Loucy (cell line): Measurements from ENCODE around the gene GRK1.

ENCODE experiments used
- H2AFZ ChIP-seq: fragments of 200-600 bp; sonication (generic); 2 replicates; pipeline ENCODE4 v1.6.0; 2016; ENCODE audit warnings: antibody characterized with exemption, mild to moderate bottlenecking, low read length, moderate library complexity
- H3F3A ChIP-seq: fragments of 200-600 bp; 2 replicates; pipeline ENCODE4 v1.6.0; 2016; ENCODE audit warnings: antibody characterized with exemption, low read depth, mild to moderate bottlenecking
- H3K27me3 ChIP-seq: fragments of 200-600 bp; sonication (generic); 2 replicates; pipeline ENCODE4 v1.6.1; 2014; ENCODE audit warnings: low read length, mild to moderate bottlenecking; ENCODE audit not compliant: insufficient read depth, poor library complexity, severe bottlenecking
- H3K36me3 ChIP-seq: fragments of 200-600 bp; sonication (generic); 2 replicates; pipeline ENCODE4 v1.6.1; 2016; ENCODE audit warnings: low read length; ENCODE audit not compliant: insufficient read depth
- H3K4me1 ChIP-seq: fragments of 200-600 bp; sonication (generic); 2 replicates; pipeline ENCODE4 v1.5.1; 2014; ENCODE audit warnings: low read length, mild to moderate bottlenecking; ENCODE audit not compliant: insufficient read depth, poor library complexity, severe bottlenecking
- H3K4me2 ChIP-seq: fragments of 200-600 bp; sonication (generic); 2 replicates; pipeline ENCODE4 v1.6.0; 2014; ENCODE audit warnings: antibody characterized with exemption, low read length, low read depth, mild to moderate bottlenecking; ENCODE audit not compliant: poor library complexity, severe bottlenecking
- H3K4me3 ChIP-seq: fragments of 200-600 bp; sonication (generic); 2 replicates; pipeline ENCODE4 v1.5.1; 2014; ENCODE audit warnings: low read length, mild to moderate bottlenecking, mixed read lengths; ENCODE audit not compliant: poor library complexity, severe bottlenecking
- H3K79me2 ChIP-seq: fragments of 200-600 bp; sonication (generic); 2 replicates; pipeline ENCODE4 v1.6.1; 2014; ENCODE audit warnings: low read length; ENCODE audit not compliant: insufficient read depth
- H3K9ac ChIP-seq: fragments of 200-600 bp; sonication (generic); 2 replicates; pipeline ENCODE4 v1.6.0; 2014; ENCODE audit warnings: mild to moderate bottlenecking, low read depth, low read length, moderate library complexity; ENCODE audit not compliant: poor library complexity, severe bottlenecking
- H3K9me2 ChIP-seq: fragments of 200-600 bp; sonication (generic); replicated peaks from 2 replicates; pipeline ENCODE4 v1.6.1; 2016; ENCODE audit warnings: low read depth, low read length, mixed read lengths
- H3K9me3 ChIP-seq: fragments of 200-600 bp; sonication (generic); 2 replicates; pipeline ENCODE4 v1.6.1; 2014; ENCODE audit warnings: mild to moderate bottlenecking, antibody characterized with exemption, low read length, low read depth; ENCODE audit not compliant: insufficient read depth
- H4K20me1 ChIP-seq: fragments of 200-600 bp; sonication (generic); 2 replicates; pipeline ENCODE4 v1.6.0; 2014; ENCODE audit warnings: antibody characterized with exemption, low read length, mild to moderate bottlenecking; ENCODE audit not compliant: insufficient read depth, poor library complexity, severe bottlenecking
- EZH2phosphoT487 ChIP-seq: fragments of 200-600 bp; IDR thresholded peaks from 2 replicates; pipeline ENCODE4 v1.6.1; 2018; ENCODE audit warnings: antibody characterized with exemption, mild to moderate bottlenecking, moderate library complexity, borderline replicate concordance
- TF ChIP-seq, protein P1 (sequence below): fragments of 200-600 bp; sonication (generic); conservative IDR thresholded peaks from 2 replicates; pipeline ENCODE4 v1.5.1; 2014; ENCODE audit warnings: mild to moderate bottlenecking, antibody characterized with exemption, low read length

GRK1 gene

DNA sequence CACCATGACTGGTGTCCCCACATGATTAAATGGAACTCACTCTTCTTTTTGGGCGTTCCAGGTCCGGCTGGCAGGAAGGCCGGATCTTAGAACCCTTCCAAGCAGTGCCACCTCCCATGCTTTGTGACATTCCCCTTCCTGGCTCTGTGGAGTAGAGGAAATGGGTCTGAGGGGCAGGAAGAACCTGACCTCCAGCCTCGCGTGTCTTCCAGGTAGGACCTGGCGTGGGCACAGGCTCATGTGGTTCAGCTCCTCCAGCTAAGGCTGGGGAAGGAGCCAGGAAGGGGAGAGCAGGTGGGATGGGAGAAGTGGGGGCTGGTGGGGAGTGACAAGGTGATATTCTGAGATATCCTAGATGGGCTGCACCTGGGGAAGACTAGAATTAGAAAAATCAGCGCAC lies 94.1 kb downstream of the GRK1 start:
- TF ChIP-seq EZH2phosphoT487: no peak
- TF ChIP-seq, protein P1, sequence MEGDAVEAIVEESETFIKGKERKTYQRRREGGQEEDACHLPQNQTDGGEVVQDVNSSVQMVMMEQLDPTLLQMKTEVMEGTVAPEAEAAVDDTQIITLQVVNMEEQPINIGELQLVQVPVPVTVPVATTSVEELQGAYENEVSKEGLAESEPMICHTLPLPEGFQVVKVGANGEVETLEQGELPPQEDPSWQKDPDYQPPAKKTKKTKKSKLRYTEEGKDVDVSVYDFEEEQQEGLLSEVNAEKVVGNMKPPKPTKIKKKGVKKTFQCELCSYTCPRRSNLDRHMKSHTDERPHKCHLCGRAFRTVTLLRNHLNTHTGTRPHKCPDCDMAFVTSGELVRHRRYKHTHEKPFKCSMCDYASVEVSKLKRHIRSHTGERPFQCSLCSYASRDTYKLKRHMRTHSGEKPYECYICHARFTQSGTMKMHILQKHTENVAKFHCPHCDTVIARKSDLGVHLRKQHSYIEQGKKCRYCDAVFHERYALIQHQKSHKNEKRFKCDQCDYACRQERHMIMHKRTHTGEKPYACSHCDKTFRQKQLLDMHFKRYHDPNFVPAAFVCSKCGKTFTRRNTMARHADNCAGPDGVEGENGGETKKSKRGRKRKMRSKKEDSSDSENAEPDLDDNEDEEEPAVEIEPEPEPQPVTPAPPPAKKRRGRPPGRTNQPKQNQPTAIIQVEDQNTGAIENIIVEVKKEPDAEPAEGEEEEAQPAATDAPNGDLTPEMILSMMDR: no peak
- Histone ChIP-seq H3K36me3 (no peaks in the 10 kb centered on the region), H4K20me1 (no peaks in the 10 kb centered on the region), H3K4me2 (no peak overlapping the region), H3K4me3 (no peak overlapping the region), H3K9me2 (no peaks in the 10 kb centered on the region), H3K79me2 (no peaks in the 10 kb centered on the region), H3K9me3 (no peaks in the 10 kb centered on the region; the same call in 1 of the 2 replicates), H3K27me3 (no peaks in the 10 kb centered on the region), H3F3A (no peaks in the 10 kb centered on the region), H2AFZ (no peak overlapping the region), H3K4me1 (no peaks in the 10 kb centered on the region), H3K9ac (no peak overlapping the region)

DNA sequence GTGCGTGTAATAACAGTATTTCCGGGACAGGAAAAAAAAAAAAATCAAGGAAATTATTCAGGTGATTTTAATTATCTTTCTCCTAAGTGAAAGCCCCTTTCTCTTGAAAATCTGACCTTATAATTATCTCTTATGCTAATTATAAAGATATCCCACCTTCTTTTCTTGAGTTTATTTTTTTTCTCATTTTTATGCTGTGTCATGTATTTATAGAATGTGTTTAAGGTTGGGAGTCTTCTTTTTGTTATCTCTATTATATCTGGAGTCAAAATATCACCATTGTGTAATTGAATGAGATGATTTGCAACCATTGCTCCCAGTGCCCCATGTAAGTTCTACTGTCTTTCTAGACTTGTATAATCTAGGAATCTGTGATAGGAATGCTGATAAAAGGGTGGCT lies 95.1 kb downstream of the GRK1 start:
- H2AFZ ChIP-seq: no peak overlapping the region
- no peaks in the 10 kb centered on the region for H3K79me2 ChIP-seq
- H4K20me1 ChIP-seq: no peaks in the 10 kb centered on the region
- no peaks in the 10 kb centered on the region; the same call in 1 of the 2 replicates for H3K9me3 ChIP-seq
- no peak overlapping the region for H3K4me2 ChIP-seq
- no peak overlapping the region for H3K4me3 ChIP-seq
- H3K36me3 ChIP-seq: no peaks in the 10 kb centered on the region
- H3K9ac ChIP-seq: no peak overlapping the region
- no peaks in the 10 kb centered on the region for H3K27me3 ChIP-seq
- no peaks in the 10 kb centered on the region for H3K4me1 ChIP-seq
- H3F3A ChIP-seq: no peaks in the 10 kb centered on the region
- no peaks in the 10 kb centered on the region for H3K9me2 ChIP-seq
- TF ChIP-seq EZH2phosphoT487: no peak
- TF ChIP-seq, protein P1: no peak

DNA sequence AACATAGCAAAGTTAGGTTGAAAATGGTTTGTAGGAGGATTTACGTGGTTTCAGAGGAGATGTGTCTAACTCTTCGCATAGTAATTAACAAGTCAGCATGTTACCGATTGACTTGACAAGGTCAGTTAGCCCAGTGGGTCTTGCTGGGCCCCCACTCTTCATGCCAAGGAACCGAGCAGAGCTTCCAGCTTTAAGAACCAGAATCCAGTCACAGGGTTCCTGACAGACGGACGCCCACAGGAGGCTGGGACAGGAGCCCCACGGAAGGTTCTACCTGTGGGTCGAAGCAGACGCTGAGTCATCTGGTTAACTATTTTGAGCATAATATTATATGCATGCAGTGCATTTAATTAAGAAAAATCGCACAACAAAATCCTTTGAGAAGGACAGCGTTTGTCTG lies 95.5 kb downstream of the GRK1 start:
- Histone ChIP-seq H3K4me1 (no peaks in the 10 kb centered on the region), H3K9ac (no peak overlapping the region)

More for the DNA sequence above, 95.5 kb downstream of the GRK1 start:
- no peaks in the 10 kb centered on the region for H4K20me1 ChIP-seq
- no peaks in the 10 kb centered on the region for H3F3A ChIP-seq
- no peak overlapping the region for H3K4me3 ChIP-seq
- H3K36me3 ChIP-seq: no peaks in the 10 kb centered on the region
- no peaks in the 10 kb centered on the region; the same call in 1 of the 2 replicates for H3K9me3 ChIP-seq
- H3K79me2 ChIP-seq: no peaks in the 10 kb centered on the region
- no peaks in the 10 kb centered on the region for H3K27me3 ChIP-seq
- H3K9me2 ChIP-seq: no peaks in the 10 kb centered on the region
- no peak overlapping the region for H2AFZ ChIP-seq
- no peak for TF ChIP-seq EZH2phosphoT487
- TF ChIP-seq, protein P1: no peak
- H3K4me2 ChIP-seq: no peak overlapping the region
